HEK293T (cell line): Measurements from ENCODE around the gene RFTN2.
"Not testable (repeated sequence)": the region's sequence is repeated elsewhere in the genome, so short reads cannot be mapped to it uniquely, and the experiment has no call there.

Experiments
- CTCF ChIA-PET: fragments of 350-600 bp; formaldehyde crosslinking; extraction: SDS; loops from one replicate; lab custom pipeline; 2021; ENCODE audit warnings: antibody characterized with exemption, inconsistent platforms; lab: Yijun Ruan, JAX
- POLR2A ChIA-PET: fragments of 350-600 bp; formaldehyde crosslinking; extraction: SDS; loops from one replicate; lab custom pipeline; 2020; ENCODE audit warnings: antibody characterized with exemption, inconsistent platforms; lab: Yijun Ruan, JAX
- DNase-seq: peaks from one replicate; pipeline ENCODE4 v3.0.0; 2012; ENCODE audit warnings: mixed read lengths; ENCODE audit errors: extremely low spot score
- ARNT ChIP-seq: fragments of 450-650 bp; IDR thresholded peaks from 2 replicates; pipeline ENCODE4 v1.6.1; 2017; ENCODE audit warnings: mild to moderate bottlenecking
- BHLHE40 ChIP-seq: fragments of 450-650 bp; IDR thresholded peaks from 2 replicates; pipeline ENCODE4 v1.6.1; 2016; ENCODE audit warnings: mild to moderate bottlenecking, moderate library complexity, borderline replicate concordance
- CTBP1 ChIP-seq: fragments of 450-650 bp; IDR thresholded peaks from 2 replicates; pipeline ENCODE4 v1.6.1; 2016; ENCODE audit warnings: borderline replicate concordance
- ELF4 ChIP-seq: fragments of 450-650 bp; IDR thresholded peaks from 2 replicates; pipeline ENCODE4 v1.6.1; 2017; ENCODE audit warnings: antibody characterized with exemption
- FOXA1 ChIP-seq: fragments of 450-650 bp; IDR thresholded peaks from 2 replicates; pipeline ENCODE4 v1.6.1; 2016; ENCODE audit warnings: mild to moderate bottlenecking
- FOXK2 ChIP-seq: fragments of 450-650 bp; IDR thresholded peaks from 2 replicates; pipeline ENCODE4 v1.6.1; 2016; ENCODE audit warnings: mild to moderate bottlenecking
- FOXM1 ChIP-seq: fragments of 450-650 bp; IDR thresholded peaks from 2 replicates; pipeline ENCODE4 v1.6.1; 2017; ENCODE audit warnings: mild to moderate bottlenecking, borderline replicate concordance
- HDGF ChIP-seq: fragments of 450-650 bp; IDR thresholded peaks from 2 replicates; pipeline ENCODE4 v1.6.1; 2017; ENCODE audit warnings: antibody characterized with exemption, borderline replicate concordance
- L3MBTL2 ChIP-seq: fragments of 450-650 bp; conservative IDR thresholded peaks from 2 replicates; pipeline ENCODE4 v1.6.1; 2016; ENCODE audit warnings: mild to moderate bottlenecking
- LEF1 ChIP-seq: fragments of 450-650 bp; IDR thresholded peaks from 2 replicates; pipeline ENCODE4 v1.6.1; 2017; ENCODE audit warnings: mild to moderate bottlenecking, borderline replicate concordance
- NFRKB ChIP-seq: fragments of 450-650 bp; IDR thresholded peaks from 2 replicates; pipeline ENCODE4 v1.6.1; 2016; ENCODE audit warnings: mild to moderate bottlenecking, moderate library complexity
- PKNOX1 ChIP-seq: fragments of 450-650 bp; IDR thresholded peaks from 2 replicates; pipeline ENCODE4 v1.6.1; 2016
- SP1 ChIP-seq: fragments of 450-650 bp; IDR thresholded peaks from 2 replicates; pipeline ENCODE4 v1.6.1; 2017
- SUZ12 ChIP-seq: fragments of 450-650 bp; IDR thresholded peaks from 2 replicates; pipeline ENCODE4 v1.6.1; 2016; ENCODE audit warnings: mild to moderate bottlenecking
- TARDBP ChIP-seq: fragments of 450-650 bp; IDR thresholded peaks from 2 replicates; pipeline ENCODE4 v1.6.1; 2016
- ZNF384 ChIP-seq: fragments of 450-650 bp; IDR thresholded peaks from 2 replicates; pipeline ENCODE4 v1.6.1; 2016

The RFTN2 gene

GRCh38 chr2:197555467-197555866 lies 119.9 kb downstream of the RFTN2 start:
- CTCF ChIA-PET: no interaction called here
- no peak for DNase-seq
- POLR2A ChIA-PET: no interaction called here
- TF ChIP-seq L3MBTL2 (no peak), CTBP1 (no peak), SP1 (no peak), ZNF384 (no peak), BHLHE40 (no peak)

GRCh38 chr2:197551260-197551659 lies 124.1 kb downstream of the RFTN2 start:
- CTCF ChIA-PET, DNase-seq, POLR2A ChIA-PET: not testable (repeated sequence)

GRCh38 chr2:197548582-197548981 lies 126.8 kb downstream of the RFTN2 start:
- ChIA-PET POLR2A (no interaction called here), CTCF (no interaction called here)
- DNase-seq: no peak

GRCh38 chr2:197547163-197547900 lies 128.1 kb downstream of the RFTN2 start:
- POLR2A ChIA-PET: no interaction called here
- peak; percentile 39; the same call in 1 of the 2 replicates for TF ChIP-seq PKNOX1
- TF ChIP-seq ZNF384: no peak
- TF ChIP-seq FOXM1: no peak
- TF ChIP-seq ELF4: no peak
- TF ChIP-seq L3MBTL2: no peak
- CTCF ChIA-PET: interaction anchor here (0.5 kb wide), 1 partner anchor 73 kb away, joined by 4 read pairs; no protein-coding TSS in a partner anchor
- no peak for DNase-seq

More at GRCh38 chr2:197548582-197548981, 126.8 kb downstream of the RFTN2 start:
- no peak for TF ChIP-seq FOXK2
- TF ChIP-seq BHLHE40: no peak
- no peak for TF ChIP-seq FOXM1
- no peak for TF ChIP-seq CTBP1
- TF ChIP-seq ARNT: no peak
- no peak for TF ChIP-seq L3MBTL2
- TF ChIP-seq FOXA1: no peak
- TF ChIP-seq LEF1: no peak
- no peak for TF ChIP-seq SP1
- TF ChIP-seq SUZ12: no peak
- no peak for TF ChIP-seq NFRKB
- no peak for TF ChIP-seq HDGF
- no peak for TF ChIP-seq ELF4
- TF ChIP-seq ZNF384: no peak
- TF ChIP-seq PKNOX1: no peak
- TF ChIP-seq TARDBP: no peak

- TF ChIP-seq FOXM1: no peak
- no peak for TF ChIP-seq ARNT
- no peak for TF ChIP-seq FOXK2
- TF ChIP-seq HDGF: no peak
- TF ChIP-seq FOXA1: no peak
- no peak for TF ChIP-seq SUZ12
- TF ChIP-seq L3MBTL2: no peak
- TF ChIP-seq PKNOX1: no peak
- POLR2A ChIA-PET: no interaction called here
- CTCF ChIA-PET: no interaction called here
- DNase-seq: no peak
Measured at GRCh38 chr2:197543206-197543605, 132.2 kb downstream of the RFTN2 start.

- TF ChIP-seq ARNT: no peak
- no peak for TF ChIP-seq LEF1
- TF ChIP-seq SUZ12: no peak
- TF ChIP-seq HDGF: no peak
- TF ChIP-seq SP1: no peak
- TF ChIP-seq FOXA1: no peak
- no peak for TF ChIP-seq BHLHE40
- no peak for TF ChIP-seq NFRKB
- TF ChIP-seq L3MBTL2: no peak
- no peak for TF ChIP-seq ZNF384
- no peak for TF ChIP-seq CTBP1
- no peak for TF ChIP-seq FOXM1
- TF ChIP-seq PKNOX1: no peak
- TF ChIP-seq ELF4: no peak
- TF ChIP-seq TARDBP: no peak
- no peak for TF ChIP-seq FOXK2
- no peak for DNase-seq
- CTCF ChIA-PET: interaction anchor here (0.5 to 0.8 kb wide), 2 partner anchors 114 to 167 kb away, joined by 3 read pairs; no protein-coding TSS in a partner anchor
- POLR2A ChIA-PET: no interaction called here
Measured at GRCh38 chr2:197539734-197540133, 135.7 kb downstream of the RFTN2 start.
